ENCODE measurements around the gene LYST.
A peak's percentile ranks its signal among the peaks of the same experiment; 100 is the strongest.

Gene LYST

DNA sequence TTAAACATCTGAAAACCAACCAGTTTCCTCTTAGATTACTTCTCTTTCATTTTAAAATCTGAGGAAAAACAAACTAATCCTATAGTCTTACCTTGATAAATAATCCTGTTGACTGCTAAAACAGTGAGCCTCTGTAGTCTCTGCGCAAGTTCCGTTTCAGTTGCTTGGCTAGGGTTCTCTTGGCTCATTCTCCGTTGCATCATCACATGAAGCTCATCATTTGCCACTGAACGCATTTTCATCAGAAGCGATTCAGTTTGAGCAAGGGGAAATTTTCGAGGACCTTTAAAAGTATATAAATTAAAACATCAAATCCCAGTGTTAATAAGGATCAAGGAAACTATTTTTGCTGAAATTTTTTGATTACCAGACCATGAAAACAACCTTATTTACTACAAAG lies 120.5 kb downstream of the LYST start:
- TF ChIP-seq SPI1 (IDR thresholded peaks at IDR 0.05; ENCODE audit: borderline replicate concordance, low read depth) (no peak), GABPA (IDR thresholded peaks at IDR 0.05; ENCODE audit: low read depth) (no peak), REST (IDR thresholded peaks at IDR 0.05; ENCODE audit: insufficient replicate concordance, low read depth) (no peak), POLR2AphosphoS5 (IDR thresholded peaks at IDR 0.05; ENCODE audit: low read depth) (no peak)
- TF ChIP-seq, protein P1, sequence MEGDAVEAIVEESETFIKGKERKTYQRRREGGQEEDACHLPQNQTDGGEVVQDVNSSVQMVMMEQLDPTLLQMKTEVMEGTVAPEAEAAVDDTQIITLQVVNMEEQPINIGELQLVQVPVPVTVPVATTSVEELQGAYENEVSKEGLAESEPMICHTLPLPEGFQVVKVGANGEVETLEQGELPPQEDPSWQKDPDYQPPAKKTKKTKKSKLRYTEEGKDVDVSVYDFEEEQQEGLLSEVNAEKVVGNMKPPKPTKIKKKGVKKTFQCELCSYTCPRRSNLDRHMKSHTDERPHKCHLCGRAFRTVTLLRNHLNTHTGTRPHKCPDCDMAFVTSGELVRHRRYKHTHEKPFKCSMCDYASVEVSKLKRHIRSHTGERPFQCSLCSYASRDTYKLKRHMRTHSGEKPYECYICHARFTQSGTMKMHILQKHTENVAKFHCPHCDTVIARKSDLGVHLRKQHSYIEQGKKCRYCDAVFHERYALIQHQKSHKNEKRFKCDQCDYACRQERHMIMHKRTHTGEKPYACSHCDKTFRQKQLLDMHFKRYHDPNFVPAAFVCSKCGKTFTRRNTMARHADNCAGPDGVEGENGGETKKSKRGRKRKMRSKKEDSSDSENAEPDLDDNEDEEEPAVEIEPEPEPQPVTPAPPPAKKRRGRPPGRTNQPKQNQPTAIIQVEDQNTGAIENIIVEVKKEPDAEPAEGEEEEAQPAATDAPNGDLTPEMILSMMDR (IDR thresholded peaks at IDR 0.05; ENCODE audit: insufficient read depth, low read length), result no peak
- peak; percentile 37 to 64 for DNase-seq (ENCODE audit: low read depth in 1 of 2, low spot score in 1 of 2)
- H3K27me3 ChIP-seq (ENCODE audit: insufficient read depth, poor library complexity, severe bottlenecking), result no peaks in the 10 kb centered on the region
- no peak overlapping the region for H3K4me3 ChIP-seq (replicated peaks; ENCODE audit: insufficient read depth, low read length)
- H3K27ac ChIP-seq (replicated peaks), result peak overlapping the region; percentile 6; the same call in 1 of the 2 replicates

GRCh38 chr1:235745503-235746136 lies 121.1 kb downstream of the LYST start:
- TF ChIP-seq POLR2AphosphoS5 (IDR thresholded peaks at IDR 0.05; ENCODE audit: low read depth) (no peak), SPI1 (IDR thresholded peaks at IDR 0.05; ENCODE audit: borderline replicate concordance, low read depth) (no peak), GABPA (IDR thresholded peaks at IDR 0.05; ENCODE audit: low read depth) (no peak), REST (IDR thresholded peaks at IDR 0.05; ENCODE audit: insufficient replicate concordance, low read depth) (no peak)
- TF ChIP-seq, protein P1 (IDR thresholded peaks at IDR 0.05; ENCODE audit: insufficient read depth, low read length), result no peak

DNA sequence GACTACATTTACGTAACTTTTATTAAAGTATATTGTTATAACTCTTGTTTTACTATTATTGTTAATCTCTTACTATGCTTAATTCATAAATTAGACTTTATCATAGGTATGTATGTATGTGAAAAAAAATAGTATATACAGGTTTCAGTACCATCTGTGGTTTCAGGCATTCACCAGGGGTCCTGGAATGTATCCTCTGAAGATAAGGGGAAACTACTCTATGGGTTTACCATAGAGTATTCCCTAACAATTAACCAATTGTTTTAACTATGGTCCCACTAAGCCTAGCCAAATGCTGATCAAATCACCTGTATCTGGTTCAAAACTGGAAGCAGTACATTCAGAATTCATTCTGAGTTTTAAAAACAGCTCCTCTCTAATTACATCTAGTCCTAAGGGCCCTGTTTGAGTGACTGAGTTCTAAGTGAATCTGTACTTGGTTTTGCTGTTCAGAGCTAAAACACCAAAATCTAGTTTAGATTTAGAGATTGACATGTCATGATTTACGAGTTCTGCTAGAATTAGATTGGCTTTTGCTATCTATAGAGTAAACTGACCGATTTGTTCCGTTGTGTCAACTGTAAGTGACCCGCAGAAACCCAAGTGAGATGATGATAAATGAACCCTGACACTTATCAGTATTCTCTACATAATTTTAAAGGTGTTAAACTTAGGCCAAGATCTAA lies 123.6 kb downstream of the LYST start:
- TF ChIP-seq GABPA (IDR thresholded peaks at IDR 0.05; ENCODE audit: low read depth), result no peak
- TF ChIP-seq SPI1 (IDR thresholded peaks at IDR 0.05; ENCODE audit: borderline replicate concordance, low read depth), result no peak
- TF ChIP-seq, protein P1 (IDR thresholded peaks at IDR 0.05; ENCODE audit: insufficient read depth, low read length), result no peak
- no peak for TF ChIP-seq REST (IDR thresholded peaks at IDR 0.05; ENCODE audit: insufficient replicate concordance, low read depth)
- no peak for TF ChIP-seq POLR2AphosphoS5 (IDR thresholded peaks at IDR 0.05; ENCODE audit: low read depth)
- DNase-seq (ENCODE audit: low read depth in 1 of 2, low spot score in 1 of 2), result no peak
- Histone ChIP-seq H3K27me3 (ENCODE audit: insufficient read depth, poor library complexity, severe bottlenecking) (no peaks in the 10 kb centered on the region), H3K4me3 (replicated peaks; ENCODE audit: insufficient read depth, low read length) (no peak overlapping the region), H3K27ac (replicated peaks) (no peak overlapping the region)

More at GRCh38 chr1:235745503-235746136, 121.1 kb downstream of the LYST start:
- no peak overlapping the region for H3K4me3 ChIP-seq (replicated peaks; ENCODE audit: insufficient read depth, low read length)
- no peak for DNase-seq (ENCODE audit: low read depth in 1 of 2, low spot score in 1 of 2)
- peak overlapping the region; percentile 4 for H3K27ac ChIP-seq (replicated peaks)
- no peaks in the 10 kb centered on the region for H3K27me3 ChIP-seq (ENCODE audit: insufficient read depth, poor library complexity, severe bottlenecking)
